ENCODE results near the gene SRSF8.

DNA sequence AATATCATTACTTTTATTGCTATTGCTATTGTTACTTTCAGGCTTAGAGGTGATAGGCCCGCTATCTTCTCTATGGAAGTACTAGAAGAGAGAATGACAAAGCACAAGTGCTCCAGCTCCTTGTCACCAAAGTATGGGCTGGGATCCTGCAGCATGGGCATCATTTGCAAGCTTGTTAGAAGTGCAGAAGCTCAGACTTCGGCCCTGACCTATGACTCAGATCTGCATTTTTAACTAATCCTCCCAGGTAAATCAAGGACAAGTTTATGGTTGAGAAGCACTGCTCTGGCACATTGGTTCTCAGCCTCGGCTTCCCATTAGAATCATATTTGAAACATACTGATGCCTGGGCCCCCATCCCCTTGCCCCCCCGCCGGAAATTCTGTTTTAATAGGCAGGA, 14.3 kb downstream of the SRSF8 start:
- no peak for TF ChIP-seq RFX5 (IDR thresholded peaks at IDR 0.05; ENCODE audit: low read depth, low read length)
- TF ChIP-seq, protein P1, sequence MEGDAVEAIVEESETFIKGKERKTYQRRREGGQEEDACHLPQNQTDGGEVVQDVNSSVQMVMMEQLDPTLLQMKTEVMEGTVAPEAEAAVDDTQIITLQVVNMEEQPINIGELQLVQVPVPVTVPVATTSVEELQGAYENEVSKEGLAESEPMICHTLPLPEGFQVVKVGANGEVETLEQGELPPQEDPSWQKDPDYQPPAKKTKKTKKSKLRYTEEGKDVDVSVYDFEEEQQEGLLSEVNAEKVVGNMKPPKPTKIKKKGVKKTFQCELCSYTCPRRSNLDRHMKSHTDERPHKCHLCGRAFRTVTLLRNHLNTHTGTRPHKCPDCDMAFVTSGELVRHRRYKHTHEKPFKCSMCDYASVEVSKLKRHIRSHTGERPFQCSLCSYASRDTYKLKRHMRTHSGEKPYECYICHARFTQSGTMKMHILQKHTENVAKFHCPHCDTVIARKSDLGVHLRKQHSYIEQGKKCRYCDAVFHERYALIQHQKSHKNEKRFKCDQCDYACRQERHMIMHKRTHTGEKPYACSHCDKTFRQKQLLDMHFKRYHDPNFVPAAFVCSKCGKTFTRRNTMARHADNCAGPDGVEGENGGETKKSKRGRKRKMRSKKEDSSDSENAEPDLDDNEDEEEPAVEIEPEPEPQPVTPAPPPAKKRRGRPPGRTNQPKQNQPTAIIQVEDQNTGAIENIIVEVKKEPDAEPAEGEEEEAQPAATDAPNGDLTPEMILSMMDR (conservative IDR thresholded peaks at IDR 0.05; ENCODE audit: low read depth, low read length): no peak
